Gastroesophageal sphincter (tissue), 3 donors: ENCODE results near the gene GARIN5A.

Experiments used
- POLR2A ChIP-seq, 2 donors: fragments of 450-650 bp; IDR thresholded peaks; one replicate each; pipeline ENCODE4 v1.6.1; 2017; ENCODE audit warnings: antibody characterized with exemption in 2 of 2, mild to moderate bottlenecking in 2 of 2, moderate library complexity in 1 of 2
- POLR2AphosphoS5 ChIP-seq: sonication (generic); formaldehyde crosslinking; IDR thresholded peaks from one replicate; pipeline ENCODE4 v1.6.1; 2017; ENCODE audit warnings: antibody characterized with exemption
- TF ChIP-seq, protein P1 (sequence below), 4 experiments: fragments of 200-600 bp in 2 of 4; fragments of 450-650 bp in 2 of 4; sonication (generic) in 1 of 4; IDR thresholded peaks; one replicate each; pipeline ENCODE4 v1.5.1; 2017 to 2019; ENCODE audit warnings: antibody characterized with exemption in 4 of 4, mild to moderate bottlenecking in 2 of 4, moderate library complexity in 2 of 4

DNA sequence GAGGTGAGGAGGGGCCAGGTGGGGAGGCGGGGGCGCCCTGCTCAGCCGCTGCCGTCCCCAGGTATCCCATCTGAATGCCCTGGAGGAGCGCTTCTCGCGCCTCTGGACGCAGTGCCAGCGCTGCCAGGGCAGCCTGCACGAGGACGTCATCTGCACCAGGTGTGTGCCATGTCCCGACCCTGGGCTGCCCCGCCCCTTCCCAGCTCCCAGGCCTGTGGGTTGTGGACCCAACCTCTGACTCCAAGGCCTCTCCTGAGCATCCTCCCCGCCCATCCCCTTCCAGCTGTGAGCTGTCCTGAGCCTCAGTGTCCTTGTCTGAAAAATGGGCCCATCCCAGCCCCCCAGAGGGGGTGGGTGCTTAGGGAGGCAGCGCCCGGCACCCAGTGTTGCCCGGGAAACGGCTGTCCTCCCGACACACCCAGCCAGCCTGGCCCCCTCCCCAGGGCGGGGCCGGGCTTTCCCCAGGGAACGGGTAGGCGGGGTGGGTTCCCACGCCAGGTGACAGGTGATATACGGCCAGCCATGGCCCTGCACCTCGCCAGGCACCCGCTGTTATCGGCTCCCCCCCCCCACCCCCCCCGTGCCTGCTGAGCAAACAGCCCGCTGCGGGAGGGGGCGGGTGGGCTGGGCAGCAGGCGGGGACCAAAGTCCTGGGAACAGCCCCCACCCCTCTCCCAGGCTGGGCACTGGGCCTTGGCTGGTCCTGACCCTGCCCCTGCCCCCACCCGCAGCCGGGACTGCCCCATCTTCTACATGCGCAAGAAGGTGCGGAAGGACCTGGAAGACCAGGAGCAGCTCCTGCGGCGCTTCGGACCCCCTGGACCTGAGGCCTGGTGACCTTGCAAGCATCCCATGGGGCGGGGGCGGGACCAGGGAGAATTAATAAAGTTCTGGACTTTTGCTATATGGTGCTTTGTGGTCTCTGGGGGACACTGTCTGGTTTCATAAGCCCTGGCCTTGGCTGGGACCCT is 59.3 kb downstream of the GARIN5A start:
- TF ChIP-seq, protein P1, sequence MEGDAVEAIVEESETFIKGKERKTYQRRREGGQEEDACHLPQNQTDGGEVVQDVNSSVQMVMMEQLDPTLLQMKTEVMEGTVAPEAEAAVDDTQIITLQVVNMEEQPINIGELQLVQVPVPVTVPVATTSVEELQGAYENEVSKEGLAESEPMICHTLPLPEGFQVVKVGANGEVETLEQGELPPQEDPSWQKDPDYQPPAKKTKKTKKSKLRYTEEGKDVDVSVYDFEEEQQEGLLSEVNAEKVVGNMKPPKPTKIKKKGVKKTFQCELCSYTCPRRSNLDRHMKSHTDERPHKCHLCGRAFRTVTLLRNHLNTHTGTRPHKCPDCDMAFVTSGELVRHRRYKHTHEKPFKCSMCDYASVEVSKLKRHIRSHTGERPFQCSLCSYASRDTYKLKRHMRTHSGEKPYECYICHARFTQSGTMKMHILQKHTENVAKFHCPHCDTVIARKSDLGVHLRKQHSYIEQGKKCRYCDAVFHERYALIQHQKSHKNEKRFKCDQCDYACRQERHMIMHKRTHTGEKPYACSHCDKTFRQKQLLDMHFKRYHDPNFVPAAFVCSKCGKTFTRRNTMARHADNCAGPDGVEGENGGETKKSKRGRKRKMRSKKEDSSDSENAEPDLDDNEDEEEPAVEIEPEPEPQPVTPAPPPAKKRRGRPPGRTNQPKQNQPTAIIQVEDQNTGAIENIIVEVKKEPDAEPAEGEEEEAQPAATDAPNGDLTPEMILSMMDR (IDR thresholded peaks at IDR 0.05), result no peak
- no peak for TF ChIP-seq POLR2AphosphoS5
- TF ChIP-seq POLR2A (IDR thresholded peaks at IDR 0.05), result no peak
